COLO668 (cell line): ENCODE results near the gene BABAM2.

ENCODE experiments used
- DNase-seq: peaks from one replicate; lab custom pipeline; 2025; ENCODE audit not compliant: unreplicated experiment; lab: John Stamatoyannopoulos, UW

Gene BABAM2

DNA sequence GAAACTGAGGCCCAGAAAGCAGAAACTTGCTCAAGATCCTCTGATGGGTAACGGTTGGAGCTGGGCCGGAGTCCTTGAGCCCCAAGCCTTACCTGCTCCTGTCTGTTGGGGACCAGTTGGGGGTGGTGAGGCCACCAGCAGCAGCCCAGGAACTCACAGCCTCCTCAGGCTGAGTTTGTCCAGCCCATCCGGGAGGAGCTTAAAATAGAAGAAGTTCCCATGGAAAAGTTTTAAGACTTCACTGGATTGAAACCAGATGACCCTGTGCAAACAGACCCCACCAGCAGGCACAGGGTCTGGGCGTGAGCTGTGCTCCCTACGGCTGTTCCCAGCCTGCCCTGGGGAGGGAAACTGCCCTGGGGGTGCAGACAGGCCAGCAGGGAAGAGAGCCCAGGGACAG lies 461.6 kb downstream of the BABAM2 start:
- no peak for DNase-seq

DNA sequence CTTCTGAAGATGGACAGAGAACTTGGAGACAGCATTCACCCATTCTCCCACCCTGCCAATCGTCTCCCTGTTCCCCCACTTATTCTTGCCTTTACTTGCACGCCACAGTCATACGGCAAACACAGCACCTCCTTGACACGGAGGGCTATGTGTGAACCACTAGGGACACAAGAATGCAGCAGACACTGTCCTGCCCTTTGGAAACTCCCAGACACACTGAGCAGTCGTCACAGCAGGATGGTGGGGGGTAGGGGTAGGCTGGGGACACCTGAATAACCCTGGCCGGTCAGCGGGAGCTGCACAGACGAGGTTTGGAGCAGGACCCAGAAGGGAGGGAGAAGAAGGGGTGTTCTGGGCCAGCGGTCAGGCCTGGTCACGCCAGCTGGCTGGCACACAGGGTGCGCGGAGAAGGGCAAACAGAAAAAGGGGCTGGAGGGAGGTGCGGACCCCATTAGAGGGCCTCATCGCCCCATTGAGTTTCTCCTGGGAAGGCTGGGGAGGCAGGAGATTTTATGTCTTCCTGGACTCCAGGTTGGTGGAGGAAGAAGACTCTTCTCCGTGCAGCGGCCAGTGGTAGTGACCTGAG lies 462.2 kb downstream of the BABAM2 start:
- DNase-seq = no peak

DNA sequence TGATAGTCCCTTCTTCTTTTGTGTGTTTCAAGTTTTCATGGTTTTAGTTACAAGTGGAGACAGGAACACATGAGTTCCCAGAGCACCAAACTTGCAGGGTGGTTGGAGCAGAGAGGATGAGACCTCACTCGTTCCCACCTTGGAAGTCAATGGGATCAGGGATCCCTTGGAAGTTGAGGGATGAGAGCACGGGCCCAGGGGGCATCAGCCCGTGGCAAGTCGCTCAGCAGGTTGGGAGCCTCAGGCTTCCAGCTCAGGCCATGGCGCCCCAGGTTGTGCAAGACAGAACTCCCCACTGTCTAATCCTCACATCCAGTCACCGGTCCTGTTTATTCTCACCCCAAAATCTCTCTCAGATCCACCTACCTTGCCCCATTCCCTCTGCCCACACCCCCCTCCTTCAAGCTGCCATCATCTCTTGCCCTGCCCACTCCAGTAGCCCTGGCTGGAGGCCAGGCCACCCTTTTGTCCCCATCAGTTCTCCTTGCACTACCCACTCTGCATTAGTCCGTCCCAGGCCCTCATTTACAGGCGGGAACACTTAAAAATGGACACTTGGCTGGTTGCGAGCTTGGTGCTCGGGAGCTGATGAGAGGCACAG lies 464.5 kb downstream of the BABAM2 start:
- no peak for DNase-seq

DNA sequence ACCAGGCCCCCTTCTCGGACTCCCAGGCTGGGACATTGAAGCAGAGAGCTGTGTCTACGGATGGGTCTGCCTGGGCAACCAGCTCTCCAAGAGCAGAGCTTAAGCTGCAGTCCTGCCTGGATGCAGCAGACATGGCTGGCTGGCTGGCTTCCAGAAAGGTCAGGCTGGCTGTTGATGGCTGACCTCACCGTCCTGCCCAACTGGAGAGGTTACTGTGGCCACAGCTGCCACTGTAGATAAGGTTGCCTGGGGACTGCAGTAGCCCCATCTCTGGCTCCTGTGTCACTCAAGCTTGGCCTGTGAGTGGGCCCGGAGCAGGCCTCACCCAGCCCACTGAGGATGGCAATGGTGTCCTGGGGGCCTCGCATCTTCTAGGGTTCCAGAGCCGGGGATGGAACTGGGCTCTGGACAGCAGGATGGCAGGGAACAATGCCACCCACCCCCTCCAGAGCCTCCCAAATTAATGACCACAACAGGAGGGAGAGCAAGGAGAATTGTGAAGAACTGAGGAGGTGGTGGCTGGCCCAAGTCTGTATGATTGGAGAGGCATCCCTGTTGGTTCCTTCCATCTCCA lies 465.1 kb downstream of the BABAM2 start:
- DNase-seq = no peak

DNA sequence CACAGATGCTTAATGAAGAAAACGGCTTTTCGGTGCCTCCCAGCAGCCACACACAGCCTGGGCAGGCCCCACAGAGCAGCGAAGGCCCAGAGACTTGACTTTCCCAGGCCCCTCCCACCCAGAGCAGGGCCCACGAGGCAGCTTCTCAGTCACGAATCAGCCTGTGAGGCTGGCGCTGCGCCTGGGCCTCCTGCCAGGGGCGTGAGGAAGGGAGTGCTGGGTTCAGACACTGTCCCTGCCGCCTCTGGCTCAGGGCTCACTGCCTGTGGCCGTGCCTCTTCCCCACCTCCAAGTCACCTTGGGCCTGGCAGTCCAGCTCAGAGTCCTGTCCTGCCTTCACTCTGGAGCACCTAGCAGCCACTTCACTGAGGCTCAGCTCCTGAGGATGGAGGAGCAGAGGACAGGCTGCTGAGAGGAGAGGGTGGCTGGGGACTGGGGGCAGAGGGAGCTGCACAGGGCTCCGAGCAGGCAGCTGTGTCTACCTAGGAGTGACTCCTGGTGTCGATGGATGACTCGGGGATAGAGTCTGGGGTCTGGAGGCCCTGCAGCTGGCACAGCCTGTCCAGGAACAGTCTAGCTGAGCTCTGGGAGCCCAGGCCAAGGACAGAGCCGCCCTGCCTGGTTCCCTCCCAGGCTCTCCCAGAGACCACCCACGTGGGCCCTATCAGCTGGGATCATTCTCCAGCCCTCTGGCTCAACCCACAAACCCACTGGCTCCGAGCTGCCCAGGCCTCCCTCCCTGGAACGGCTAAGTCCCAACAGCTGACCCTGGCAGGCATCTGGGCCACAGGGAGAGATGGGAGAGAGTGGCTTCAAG lies 465.8 kb downstream of the BABAM2 start:
- peak; percentile 26 for DNase-seq

DNA sequence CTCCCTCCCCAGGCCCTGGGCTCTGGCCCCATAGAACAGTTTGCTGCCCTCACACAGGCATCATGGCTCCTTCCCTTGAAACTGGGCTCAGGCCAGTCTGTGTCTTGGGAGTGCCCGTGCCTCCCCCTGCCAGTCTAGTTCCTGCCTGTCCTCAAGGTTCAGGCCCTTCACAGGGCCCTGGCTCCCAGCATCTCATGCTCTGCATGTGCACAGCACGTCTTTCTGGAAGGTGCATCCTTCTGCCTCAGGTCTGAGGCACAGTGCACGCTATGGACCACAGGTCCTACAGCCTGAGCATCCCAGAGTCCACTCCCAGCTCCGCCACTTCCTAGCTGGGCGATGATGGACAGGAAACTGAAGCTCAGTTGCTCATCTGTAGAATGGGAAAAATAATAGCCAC lies 466.5 kb downstream of the BABAM2 start:
- no peak for DNase-seq

DNA sequence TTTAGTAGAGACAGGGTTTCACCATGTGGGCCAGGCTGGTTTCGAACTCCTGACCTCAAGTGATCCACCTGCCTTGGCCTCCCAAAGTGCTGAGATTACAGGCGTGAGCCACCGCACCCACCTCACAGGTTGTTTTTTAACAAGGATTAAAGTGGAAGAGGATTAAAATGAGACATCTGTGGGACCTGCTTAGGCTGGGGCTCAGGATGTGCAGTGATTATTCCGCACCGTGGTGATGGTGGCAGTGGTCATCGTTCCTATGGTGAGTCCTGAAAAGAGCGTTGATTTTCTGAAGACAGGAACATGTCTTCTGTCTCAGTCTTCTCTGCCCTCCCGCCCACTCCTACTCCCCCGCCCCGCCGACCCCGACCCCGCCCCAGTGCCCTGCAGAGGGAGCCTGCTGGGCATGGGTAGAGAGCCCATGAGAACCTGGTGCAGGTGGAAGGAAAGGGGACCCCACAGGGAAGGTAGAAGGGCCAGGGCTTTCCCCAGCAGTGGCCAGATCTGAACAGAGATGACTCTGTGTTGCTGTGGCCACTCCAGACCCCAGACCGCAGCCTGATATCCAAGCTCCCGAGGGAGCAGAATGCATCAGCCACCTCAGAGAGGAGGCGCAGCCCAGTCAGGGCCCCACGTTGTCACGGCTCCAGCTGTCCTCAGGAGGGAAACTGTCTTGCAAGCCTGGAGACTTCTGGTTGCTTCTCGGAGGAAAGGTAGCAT lies 467.6 kb downstream of the BABAM2 start:
- DNase-seq = no peak

DNA sequence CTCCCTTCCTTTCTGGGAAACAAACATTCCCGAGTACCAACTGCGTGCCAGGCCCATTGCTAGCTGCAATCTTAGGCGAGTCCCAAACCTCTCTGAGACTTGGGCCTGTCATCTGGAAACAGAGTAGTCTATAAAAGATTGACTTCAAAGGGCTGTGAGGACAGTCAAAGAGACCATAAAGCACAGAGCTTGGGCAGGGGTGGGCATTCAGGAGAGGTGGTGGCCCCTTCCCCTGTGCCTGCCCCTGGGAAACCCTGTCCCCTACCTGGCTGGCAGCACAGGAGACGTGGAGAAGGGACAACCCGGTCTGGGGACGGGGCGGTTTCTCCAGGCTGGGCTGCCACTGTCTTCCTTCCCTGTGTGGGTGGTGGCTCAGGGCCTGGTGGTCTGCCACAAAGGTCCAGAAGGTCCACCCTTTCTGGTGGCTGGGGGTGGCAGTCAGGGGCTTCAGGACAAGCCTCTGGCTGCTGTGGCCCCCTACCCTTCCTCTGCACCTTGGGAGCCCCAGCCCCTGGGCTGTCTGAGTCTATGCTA lies 468.2 kb downstream of the BABAM2 start:
- DNase-seq = no peak

DNA sequence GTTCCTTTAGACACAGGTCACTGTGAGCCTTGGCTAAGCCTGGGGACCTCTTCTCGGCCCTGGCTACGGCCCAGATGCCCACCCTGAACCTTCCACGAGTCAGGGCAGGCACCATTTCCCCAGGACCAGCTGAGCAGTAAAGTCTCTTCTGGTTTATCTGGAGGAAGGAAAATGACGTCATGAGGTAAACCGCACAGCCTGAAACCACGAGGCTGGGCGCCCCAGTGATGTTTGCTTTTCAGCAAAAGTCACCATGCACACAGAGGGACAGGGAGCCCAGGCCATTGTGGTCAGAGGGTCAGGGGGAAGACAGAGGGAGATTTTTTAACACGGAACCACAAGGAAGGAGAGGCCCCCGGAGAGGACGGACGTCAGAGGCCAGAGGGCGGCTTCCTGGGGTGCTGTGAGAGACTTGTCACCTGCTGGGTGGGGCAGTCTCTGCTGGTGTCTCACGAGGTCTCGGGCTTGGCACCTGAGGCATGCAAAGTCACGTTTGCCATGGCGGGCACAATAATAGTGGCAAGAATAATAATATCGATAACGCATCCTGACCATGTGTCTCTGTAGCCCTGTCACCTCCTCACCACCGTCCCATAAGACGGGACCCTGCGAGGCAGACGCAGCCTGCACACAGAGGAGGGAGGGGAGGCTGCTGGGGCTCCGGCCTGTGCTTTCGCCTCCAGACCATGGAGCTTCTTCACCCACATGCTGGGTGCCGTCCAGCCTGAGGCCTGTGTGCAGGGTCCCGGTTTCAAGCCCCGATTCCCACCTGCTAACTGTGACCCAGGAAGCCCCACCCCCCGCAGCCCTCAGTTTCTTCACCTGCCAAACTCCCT lies 468.9 kb downstream of the BABAM2 start:
- peak; percentile 47 for DNase-seq

DNA sequence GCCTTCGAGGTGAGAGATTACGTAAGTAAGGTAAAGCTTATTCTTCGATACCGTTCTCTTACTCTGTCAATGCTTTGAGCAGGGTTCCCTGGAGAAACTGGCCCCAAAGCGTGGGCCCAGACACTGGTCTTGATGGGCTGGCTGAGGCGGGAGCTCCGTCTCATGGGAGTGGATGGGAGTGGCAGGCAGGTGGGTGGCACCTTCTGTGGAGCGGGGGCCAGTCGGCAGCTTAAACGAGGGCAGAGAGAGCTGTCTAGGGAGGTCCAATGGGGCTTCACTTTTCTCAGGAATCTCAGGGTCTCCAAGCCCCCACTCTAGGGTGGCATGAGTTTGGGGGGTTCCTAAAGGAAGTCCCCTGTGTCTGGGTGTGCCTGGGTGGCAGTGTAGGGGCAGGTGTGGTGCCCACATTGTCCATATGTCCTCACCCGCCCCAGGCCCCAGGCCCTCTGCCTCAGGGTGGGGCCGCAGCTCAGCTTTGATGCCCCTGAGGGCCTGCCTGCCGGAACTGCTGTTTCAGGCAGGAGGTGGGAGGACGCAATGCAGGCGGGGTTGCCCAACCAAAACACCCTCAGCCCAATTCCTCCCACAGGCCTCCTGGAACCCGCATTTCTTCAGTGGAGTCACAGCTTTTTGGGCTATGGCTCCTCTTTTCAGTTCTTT lies 469.7 kb downstream of the BABAM2 start:
- DNase-seq = no peak

DNA sequence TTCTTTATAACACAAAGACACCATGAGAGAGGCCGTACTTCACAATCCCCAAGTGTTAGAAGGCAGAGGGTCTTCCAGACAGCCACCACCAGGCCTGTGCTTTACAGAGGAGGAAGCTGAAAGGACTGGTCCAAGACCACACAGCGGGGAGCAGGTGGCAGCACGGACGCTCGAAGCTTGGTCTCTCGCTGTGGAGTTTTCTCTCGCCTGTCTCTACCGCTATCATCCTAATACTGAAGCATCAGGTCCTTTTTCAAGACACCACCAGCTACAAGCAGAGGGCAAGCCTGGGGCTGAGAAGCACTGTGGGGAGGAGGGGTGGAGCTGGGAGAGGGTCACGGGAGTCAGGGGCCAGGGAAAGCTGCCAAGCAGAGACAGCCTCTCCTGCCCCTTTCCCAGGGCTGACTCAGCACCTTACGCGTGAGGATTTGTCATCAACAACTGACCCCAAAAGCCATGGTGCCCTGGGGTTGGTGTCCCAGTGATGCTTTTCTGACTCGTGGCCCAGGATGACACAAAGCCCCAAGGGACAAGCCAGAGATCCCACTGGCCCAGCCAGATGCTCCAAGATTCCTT lies 470.3 kb downstream of the BABAM2 start:
- DNase-seq = no peak

DNA sequence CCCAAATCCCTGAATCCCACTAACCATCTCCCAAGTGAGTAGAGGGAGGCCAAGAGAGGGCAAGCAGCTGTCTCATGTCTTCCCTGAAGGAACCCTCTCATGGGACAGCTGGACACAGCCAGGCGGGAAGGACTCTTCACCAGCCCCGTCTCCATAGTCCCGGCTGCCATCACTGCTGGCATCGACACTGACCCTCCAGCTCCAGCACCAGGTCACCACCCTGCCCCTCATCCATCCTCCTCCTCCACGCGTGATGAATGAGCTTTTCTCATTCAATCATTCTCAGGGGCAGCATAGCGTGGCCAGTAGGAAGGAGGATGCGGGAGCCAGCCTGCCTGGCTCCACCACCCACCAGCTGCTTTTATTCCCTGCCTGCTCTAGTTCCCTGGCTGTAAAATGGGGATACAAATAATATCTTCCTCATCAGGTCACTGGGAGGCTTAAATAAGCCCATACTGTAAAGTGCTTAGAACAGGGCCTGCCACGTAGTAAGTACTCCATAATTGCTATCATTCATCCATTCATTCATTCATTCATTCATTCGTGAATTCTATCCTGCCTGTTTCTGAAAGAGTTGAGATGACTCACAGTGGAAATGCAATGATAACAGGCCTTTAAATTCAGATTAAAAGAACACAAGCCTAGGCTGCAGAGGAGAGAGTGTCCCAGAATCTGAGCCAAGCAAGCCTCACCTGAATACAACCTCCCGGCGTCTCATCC lies 471.6 kb downstream of the BABAM2 start:
- no peak for DNase-seq

DNA sequence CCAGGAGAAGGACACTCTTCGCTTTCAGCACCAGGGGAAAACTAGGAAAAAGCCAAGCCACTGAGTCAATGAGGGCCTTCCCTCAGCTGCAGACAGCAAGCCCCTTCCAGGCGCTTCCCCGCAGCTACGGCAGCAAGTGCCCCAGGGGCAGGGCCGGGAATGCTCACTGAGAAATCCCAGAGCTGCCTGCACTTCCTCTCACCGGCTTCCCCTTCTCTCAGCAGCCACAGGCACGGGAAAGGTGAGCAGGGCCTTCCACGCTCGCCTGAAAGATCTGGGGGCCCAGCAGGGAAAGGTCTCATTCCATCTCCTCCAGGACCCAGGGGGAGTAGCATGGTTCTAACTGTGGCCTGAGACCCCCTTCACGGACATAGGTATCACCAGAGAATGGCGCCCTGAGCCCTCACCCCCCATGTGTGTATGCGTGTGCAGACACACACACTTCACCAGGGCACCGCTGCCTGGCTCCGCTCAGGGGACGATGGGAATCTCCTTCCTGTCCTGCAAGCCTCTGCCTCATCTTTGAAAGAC lies 472.5 kb downstream of the BABAM2 start:
- no peak for DNase-seq

DNA sequence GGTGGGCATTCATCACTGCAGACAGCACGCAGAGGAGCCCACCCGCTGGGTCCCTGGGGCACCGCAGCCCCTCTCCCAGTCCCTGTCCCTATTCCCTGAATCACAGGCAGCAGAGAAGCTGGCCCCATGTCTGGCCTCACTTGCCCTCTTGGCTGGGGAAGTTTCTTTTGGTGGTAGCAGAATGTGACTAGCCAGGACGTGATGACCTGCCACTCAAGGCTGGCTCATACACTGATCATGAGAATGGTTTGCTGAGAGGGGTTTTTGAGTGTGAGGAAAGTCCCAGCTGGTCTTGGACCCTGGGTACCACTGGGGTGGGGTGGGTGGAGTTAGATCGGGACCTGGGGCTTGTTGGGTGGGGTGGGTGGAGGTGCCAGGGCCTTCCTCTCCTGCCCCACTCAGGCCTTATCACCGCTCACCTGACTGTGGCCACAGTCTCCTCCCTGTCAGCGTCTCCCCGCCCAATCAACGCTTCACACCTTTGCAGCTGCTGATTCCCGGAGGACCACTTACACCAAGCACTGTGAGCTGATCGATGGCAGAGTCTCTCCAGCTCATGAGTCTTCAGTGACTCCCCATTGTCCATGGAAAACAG lies 473.3 kb downstream of the BABAM2 start:
- DNase-seq = no peak

DNA sequence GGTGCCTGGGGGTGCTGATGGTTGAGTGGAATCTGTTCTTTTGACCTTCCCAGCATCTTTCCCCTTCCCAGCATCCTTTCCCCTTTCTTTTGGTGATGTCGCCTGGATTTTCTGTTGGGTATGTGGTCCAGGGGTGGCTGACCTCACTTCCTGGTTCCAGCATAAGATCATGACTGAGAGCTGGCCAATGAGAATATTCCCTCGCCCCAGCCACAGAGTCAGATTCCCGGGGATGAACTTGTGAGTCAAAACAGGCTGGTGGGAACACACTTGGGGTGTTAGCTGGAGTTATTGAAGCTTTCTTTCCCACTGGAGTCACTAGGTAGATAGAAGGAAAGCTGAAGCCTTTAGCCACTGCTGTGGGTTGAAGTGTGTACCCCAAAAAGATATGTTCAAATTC lies 474.1 kb downstream of the BABAM2 start:
- DNase-seq = no peak

DNA sequence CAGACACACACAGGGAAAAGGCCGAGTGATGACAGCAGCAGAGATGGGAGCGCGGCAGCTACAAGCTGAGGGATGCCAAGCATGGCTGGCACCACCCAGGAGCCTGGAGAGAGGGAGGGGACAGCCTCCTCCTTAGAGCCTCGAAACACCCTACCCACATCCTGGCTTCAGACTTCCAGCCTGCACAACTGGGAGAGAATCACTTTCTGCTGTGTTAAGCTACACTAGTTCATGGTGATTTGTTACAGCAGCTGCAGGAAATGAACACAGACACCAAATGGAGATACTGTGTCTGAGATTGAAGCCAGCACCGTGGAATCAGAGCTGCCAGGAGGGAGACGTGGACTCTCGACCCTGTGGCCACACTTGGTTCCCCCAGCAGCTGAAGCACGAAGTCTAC lies 474.6 kb downstream of the BABAM2 start:
- DNase-seq = no peak

DNA sequence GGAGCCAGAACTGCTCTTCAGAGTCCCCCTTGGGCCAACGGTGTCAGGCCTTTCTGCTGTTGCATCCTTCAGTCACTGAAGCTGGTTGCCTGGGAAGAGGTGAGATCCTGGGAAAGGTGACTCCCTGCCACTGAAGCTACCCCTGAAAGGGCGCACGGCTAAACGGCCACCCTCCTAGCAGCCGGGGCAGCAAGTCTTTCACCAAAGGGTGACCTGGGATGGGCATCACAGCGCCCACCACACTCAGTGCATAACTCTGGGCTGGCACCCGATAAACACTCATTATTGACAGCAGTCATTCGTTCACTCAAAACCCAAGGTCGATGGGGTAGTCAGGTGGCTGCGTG lies 475.6 kb downstream of the BABAM2 start:
- no peak for DNase-seq
